Forelimb muscle (tissue), 1 donor: ENCODE measurements around the gene GCNA. TPM values are rescaled to one million over a fixed set of nuclear protein-coding genes. Genes with fewer than 3 reads are reported as not detected.

ENCODE experiments used
- DNase-seq: peaks from one replicate; pipeline ENCODE4 v3.0.0-alpha.2; 2013; ENCODE audit warnings: low read depth
- polyA plus RNA-seq: library from polyadenylated mRNA; unstranded; fragments of 120-200 nt; gene quantifications from one replicate; pipeline ENCODE4 v1.2.1, GENCODE V29; 2013; ENCODE audit not compliant: insufficient read length

Gene GCNA, protein sequence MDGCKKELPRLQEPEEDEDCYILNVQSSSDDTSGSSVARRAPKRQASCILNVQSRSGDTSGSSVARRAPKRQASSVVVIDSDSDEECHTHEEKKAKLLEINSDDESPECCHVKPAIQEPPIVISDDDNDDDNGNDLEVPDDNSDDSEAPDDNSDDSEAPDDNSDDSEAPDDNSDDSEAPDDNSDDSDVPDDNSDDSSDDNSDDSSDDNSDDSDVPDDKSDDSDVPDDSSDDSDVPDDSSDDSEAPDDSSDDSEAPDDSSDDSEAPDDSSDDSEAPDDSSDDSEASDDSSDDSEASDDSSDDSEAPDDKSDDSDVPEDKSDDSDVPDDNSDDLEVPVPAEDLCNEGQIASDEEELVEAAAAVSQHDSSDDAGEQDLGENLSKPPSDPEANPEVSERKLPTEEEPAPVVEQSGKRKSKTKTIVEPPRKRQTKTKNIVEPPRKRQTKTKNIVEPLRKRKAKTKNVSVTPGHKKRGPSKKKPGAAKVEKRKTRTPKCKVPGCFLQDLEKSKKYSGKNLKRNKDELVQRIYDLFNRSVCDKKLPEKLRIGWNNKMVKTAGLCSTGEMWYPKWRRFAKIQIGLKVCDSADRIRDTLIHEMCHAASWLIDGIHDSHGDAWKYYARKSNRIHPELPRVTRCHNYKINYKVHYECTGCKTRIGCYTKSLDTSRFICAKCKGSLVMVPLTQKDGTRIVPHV
- 2.8 TPM for polyA plus RNA-seq

DNA sequence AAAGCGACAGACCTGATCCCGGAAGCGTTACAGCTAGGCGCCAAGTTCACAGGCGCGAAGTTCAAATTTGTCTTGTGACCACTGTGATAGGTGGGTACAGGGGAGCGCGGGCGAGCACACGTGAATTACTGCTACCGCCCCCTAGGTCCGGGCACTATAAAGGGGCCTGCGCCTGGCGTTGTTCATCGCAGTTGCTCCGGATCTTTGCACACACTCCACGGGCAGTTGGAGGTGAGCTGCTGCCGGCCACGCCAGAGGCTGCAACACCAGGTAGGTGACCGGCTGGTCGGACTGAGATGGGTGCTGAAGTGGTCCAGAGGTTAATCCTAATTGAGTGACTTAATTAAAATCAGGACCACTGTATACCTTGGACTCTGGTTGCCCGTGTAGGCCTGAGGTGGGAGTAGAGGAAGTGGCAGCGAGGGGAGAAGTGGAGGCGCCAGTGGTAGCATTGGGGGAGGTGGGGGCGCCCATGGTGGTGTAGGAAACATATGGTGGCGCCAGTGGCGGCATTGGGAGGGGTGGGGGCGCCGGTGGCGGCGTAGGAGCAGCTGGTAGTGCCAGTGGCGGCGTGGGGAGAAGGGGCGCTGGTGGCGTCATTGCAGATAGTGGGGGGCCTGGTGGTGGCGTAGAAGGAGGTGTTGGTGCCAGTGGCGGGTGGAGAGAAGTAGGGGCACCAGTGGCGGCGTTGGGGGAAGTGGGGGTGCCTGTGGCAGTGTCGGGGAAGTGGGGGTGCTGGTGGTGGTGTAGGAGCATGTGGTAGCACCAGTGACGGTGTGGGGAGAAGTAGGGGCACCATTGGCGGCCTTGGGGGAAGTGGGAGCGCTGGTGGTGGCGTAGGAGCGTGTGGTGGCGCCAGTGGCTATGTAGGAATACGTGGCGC lies at the start of gene GCNA:
Gene GCNA (plus strand): TSS at position 185 of the 883 bp plus-strand sequence. CDS start 2,385 bp downstream, outside the sequence.
- no peak for DNase-seq

- no peak for DNase-seq
Measured at GRCh38 chrX:71532078-71532752, 46.0 kb upstream of the GCNA start.

- peak; percentile 86 for DNase-seq
Measured at GRCh38 chrX:71532753-71533425, 45.3 kb upstream of the GCNA start, which contains the start of gene OGT. Gene OGT (plus strand): TSS chrX:71533104. CDS start chrX:71533300, 196 bp downstream.

DNA sequence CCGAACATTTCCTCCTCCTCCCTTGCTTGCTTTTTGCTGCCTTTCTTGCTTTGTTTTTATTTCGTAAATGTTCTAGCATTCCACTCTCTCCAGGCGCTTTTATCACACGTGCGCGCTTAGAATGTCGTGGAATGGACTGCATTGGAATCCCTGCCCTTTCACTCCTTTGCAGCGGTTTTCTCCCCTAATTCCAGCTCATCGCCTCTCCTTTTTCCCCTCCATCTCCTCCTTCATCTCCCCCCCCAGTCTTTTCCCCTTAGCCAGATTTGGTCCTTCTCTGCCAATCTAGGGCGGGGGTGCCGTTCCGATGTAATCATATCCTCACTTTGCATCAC lies 44.8 kb upstream of the GCNA start:
- no peak for DNase-seq

- no peak for DNase-seq
Measured at GRCh38 chrX:71533851-71534561, 44.2 kb upstream of the GCNA start.

- DNase-seq = no peak
Measured at GRCh38 chrX:71534773-71535544, 43.3 kb upstream of the GCNA start.

GRCh38 chrX:71536285-71536684 lies 42.0 kb upstream of the GCNA start:
- DNase-seq = no peak

DNA sequence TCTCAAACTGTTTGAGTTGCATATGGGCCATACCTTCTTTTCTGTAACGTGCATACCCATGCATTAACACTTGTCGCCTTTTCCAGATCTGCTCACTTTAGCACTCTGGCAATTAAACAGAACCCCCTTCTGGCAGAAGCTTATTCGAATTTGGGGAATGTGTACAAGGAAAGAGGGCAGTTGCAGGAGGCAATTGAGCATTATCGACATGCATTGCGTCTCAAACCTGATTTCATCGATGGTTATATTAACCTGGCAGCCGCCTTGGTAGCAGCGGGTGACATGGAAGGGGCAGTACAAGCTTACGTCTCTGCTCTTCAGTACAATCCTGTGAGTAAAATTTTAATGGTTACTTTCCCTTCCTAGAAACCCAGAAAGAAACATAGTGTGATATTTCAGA lies 40.5 kb upstream of the GCNA start:
- DNase-seq = no peak

DNA sequence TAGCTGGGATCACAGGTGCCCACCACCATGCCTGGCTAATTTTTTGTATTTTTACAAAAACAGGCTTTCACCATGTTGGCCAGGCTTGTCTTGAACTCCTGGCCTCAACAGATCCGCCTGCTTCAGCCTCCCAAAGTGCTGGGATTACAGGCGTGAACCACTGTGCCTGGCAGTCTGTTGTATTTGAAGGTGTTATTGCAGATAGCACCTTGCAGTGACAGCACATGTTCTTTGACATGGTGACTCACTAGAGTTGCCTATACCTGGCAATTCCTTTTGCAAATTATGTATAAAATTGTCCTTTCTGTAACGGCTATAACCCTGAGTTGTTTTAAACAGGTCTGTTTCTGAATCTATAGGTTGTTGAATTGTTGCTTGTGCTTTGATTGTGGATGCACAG lies 37.4 kb upstream of the GCNA start:
- DNase-seq = no peak

DNA sequence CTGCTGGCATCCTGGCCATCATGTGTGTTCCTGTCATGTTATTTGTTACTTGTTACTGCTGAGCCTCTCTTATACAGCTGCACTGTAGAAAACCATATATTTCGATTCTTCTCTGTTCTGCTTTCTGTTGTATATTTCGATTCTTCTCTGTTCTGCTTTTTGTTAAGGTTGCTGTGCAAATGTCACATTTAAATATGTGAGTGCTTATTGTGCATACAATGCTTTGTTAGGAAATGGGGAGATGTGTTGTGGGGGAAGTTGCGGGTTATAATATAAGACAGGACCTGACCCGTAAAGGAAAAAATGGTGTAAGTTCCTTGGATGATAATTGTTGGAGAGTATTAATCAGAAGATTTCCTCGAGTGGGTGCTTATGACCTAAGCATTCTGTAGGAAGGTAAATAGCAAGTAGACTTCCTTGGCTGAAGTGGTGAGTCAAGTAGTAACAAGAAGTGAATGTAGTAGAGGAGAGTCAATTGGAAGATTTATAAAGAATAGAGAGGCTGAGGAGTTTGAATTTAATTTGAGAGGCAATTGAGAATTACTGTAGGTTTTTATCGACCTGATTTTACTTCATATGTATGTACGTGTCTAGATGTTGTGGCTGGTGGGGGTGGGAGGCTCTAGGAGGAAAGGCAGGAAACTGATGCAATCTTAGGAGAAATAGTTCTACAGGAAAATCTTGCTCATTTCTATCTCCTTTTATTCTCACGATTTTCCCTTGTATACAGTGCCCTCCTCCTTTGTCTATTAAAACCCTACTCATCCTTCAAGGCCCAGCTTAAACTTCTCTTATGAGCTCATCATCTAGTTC lies 36.8 kb upstream of the GCNA start:
- no peak for DNase-seq

GRCh38 chrX:71542411-71542810 lies 35.8 kb upstream of the GCNA start:
- no peak for DNase-seq

DNA sequence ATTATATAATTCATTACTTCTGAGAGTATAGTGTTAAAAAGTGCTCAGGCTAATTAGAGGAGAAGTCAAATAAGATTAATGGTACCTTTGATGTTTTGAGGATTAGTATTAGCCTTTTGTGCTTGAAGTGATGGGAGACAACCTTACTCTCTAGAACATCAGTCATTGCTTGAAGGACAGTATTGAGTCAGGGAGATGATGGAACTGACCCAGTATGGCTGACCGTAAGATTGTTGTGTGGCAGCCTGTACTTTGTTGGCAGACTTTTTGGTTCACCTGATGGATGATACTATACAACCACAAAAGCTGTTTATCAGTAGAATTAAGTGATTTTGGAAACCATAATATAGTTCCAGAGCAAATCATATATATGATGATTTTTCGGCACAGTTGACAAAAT lies 35.4 kb upstream of the GCNA start:
- no peak for DNase-seq

GRCh38 chrX:71543316-71543715 lies 34.9 kb upstream of the GCNA start:
- DNase-seq = no peak

GRCh38 chrX:71545364-71545763 lies 32.9 kb upstream of the GCNA start:
- DNase-seq = no peak

- DNase-seq = no peak
Measured at GRCh38 chrX:71546879-71547278, 31.4 kb upstream of the GCNA start.

DNA sequence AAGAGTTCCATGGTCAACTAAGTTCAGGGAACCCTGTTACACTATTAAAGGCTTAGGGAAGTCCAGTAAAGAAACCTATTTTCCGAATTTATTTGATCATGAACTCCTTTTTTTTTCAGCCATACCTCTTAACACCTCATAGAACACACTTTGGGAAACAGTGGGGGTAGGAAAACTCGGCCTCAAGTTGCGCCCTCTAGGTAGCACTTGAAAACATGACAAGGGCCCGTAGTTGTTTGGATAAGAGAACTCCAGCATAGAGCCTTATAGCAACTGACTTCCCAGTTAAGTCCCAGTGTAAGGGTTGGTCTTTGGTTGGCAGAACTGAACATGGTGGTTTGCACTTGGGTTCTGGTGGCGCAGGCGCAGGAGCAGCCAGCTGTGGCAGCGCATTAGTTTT lies 30.9 kb upstream of the GCNA start:
- no peak for DNase-seq

GRCh38 chrX:71549986-71550385 lies 28.3 kb upstream of the GCNA start:
- DNase-seq = no peak

DNA sequence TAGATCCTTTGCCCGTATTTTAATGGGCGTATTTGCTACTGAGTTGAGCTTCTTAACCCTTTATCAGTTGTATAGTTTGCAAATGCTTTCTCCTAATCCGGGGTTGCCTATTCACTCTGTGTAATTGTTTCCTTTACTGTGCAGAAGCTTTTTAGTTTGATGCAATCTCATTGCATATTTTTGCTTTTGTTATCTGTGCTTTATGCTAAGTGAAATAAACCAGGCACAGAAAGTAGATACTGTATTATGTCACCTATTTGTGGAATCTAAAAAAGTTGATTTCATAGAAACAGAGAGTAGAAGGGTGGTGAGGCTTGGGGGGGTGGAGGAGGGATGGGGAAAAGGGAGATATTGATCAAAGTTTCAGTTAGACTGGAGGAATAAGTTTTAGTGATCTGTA lies 27.7 kb upstream of the GCNA start:
- no peak for DNase-seq

DNA sequence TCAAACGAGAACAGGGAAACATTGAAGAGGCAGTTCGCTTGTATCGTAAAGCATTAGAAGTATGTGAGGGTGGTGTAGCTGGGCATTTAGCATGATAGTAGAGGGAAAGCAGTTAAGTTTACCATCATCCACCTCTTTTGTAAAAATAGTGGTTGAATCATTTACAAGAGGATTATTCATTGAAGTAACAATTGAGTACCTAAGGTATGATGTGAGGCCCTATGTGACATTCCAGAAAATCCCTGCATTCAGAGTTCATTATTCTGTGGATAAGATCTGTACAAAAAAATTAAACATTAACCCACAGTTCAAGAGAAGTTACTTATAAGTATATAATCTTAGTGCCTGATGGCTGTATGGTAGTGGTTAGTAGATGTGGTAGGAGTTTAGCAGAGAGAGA lies 22.2 kb upstream of the GCNA start:
- DNase-seq = no peak
